Measurements from ENCODE around the gene CYP2W1.

Gene CYP2W1

DNA sequence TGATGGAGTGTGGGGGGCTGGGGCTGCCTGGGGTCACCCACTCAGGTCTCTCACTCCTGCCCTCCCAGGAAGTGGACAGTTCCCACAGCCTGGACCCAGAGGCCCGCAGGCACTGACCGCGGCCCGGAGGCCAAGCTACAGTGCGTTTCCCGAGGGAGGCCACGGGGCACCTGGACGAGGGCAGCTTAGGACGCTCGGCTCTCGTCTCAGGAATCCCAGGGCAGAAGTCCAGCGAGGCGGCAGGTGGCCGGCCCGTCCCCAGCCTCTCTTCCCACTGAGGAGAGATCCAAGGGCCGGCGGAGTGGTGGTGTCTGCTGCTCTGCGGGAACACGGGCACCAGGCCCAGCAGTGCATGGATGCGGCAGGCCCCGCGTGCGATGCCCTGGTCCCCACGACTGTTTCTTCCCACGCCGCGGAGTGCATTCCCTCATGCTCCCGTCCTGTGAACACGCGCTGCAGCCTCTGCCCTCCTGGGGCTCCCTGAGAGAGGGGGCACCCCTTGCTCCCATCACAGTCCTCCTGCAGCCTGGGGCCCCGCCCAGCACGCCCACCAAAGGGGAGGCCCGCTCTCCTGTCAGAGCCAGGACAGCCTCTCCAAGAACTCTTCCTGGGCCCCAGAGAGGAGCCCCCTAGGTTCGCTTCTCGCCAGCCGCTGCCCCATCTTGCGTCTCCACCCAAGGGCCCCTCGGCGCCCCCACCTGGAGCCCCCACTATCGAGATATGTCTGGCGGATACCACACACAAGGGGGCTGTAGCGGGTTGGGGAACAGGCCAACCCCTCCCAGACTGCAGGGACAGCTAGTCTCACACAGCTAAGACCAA is 37.0 kb downstream of the CYP2W1 start:
- no peak for DNase-seq (ENCODE audit: low read depth in 1 of 2, low spot score in 1 of 2)
- Histone ChIP-seq H3K27ac (replicated peaks) (no peak overlapping the region), H3K27me3 (ENCODE audit: insufficient read depth, poor library complexity, severe bottlenecking) (no peaks in the 10 kb centered on the region), H3K4me3 (replicated peaks; ENCODE audit: insufficient read depth, low read length) (no peak overlapping the region)
- TF ChIP-seq POLR2AphosphoS5 (IDR thresholded peaks at IDR 0.05; ENCODE audit: low read depth) = no peak
- no peak for TF ChIP-seq GABPA (IDR thresholded peaks at IDR 0.05; ENCODE audit: low read depth)
- TF ChIP-seq SPI1 (IDR thresholded peaks at IDR 0.05; ENCODE audit: borderline replicate concordance, low read depth) = no peak
- TF ChIP-seq, protein P1, sequence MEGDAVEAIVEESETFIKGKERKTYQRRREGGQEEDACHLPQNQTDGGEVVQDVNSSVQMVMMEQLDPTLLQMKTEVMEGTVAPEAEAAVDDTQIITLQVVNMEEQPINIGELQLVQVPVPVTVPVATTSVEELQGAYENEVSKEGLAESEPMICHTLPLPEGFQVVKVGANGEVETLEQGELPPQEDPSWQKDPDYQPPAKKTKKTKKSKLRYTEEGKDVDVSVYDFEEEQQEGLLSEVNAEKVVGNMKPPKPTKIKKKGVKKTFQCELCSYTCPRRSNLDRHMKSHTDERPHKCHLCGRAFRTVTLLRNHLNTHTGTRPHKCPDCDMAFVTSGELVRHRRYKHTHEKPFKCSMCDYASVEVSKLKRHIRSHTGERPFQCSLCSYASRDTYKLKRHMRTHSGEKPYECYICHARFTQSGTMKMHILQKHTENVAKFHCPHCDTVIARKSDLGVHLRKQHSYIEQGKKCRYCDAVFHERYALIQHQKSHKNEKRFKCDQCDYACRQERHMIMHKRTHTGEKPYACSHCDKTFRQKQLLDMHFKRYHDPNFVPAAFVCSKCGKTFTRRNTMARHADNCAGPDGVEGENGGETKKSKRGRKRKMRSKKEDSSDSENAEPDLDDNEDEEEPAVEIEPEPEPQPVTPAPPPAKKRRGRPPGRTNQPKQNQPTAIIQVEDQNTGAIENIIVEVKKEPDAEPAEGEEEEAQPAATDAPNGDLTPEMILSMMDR (IDR thresholded peaks at IDR 0.05; ENCODE audit: insufficient read depth, low read length) = no peak
- TF ChIP-seq, protein P2, sequence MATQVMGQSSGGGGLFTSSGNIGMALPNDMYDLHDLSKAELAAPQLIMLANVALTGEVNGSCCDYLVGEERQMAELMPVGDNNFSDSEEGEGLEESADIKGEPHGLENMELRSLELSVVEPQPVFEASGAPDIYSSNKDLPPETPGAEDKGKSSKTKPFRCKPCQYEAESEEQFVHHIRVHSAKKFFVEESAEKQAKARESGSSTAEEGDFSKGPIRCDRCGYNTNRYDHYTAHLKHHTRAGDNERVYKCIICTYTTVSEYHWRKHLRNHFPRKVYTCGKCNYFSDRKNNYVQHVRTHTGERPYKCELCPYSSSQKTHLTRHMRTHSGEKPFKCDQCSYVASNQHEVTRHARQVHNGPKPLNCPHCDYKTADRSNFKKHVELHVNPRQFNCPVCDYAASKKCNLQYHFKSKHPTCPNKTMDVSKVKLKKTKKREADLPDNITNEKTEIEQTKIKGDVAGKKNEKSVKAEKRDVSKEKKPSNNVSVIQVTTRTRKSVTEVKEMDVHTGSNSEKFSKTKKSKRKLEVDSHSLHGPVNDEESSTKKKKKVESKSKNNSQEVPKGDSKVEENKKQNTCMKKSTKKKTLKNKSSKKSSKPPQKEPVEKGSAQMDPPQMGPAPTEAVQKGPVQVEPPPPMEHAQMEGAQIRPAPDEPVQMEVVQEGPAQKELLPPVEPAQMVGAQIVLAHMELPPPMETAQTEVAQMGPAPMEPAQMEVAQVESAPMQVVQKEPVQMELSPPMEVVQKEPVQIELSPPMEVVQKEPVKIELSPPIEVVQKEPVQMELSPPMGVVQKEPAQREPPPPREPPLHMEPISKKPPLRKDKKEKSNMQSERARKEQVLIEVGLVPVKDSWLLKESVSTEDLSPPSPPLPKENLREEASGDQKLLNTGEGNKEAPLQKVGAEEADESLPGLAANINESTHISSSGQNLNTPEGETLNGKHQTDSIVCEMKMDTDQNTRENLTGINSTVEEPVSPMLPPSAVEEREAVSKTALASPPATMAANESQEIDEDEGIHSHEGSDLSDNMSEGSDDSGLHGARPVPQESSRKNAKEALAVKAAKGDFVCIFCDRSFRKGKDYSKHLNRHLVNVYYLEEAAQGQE (IDR thresholded peaks at IDR 0.05; ENCODE audit: insufficient replicate concordance, low read depth) = no peak

DNA sequence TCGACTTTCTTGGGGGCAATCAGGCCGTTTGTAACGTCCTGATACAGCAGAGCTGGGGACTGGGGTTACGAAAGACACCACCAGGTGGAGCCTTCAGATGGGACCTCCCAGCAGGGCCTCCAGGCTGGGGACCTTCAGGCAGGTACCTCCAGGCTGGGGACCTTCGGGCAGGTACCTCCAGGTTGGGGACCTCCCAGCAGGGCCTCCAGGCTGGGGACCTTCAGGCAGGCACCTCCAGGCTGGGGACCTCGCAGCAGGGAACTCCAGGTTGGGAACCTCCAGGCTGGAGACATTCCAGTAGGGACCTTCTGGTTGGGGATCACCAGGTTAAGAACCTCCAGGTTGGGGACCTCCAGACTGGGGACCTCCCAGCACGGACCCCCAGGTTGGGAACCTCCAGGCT is 37.9 kb downstream of the CYP2W1 start:
- H3K27me3 ChIP-seq (ENCODE audit: insufficient read depth, poor library complexity, severe bottlenecking) = no peaks in the 10 kb centered on the region
- no peak for DNase-seq (ENCODE audit: low read depth in 1 of 2, low spot score in 1 of 2)
- H3K27ac ChIP-seq (replicated peaks) = no peak overlapping the region
- H3K4me3 ChIP-seq (replicated peaks; ENCODE audit: insufficient read depth, low read length) = no peak overlapping the region
- no peak for TF ChIP-seq POLR2AphosphoS5 (IDR thresholded peaks at IDR 0.05; ENCODE audit: low read depth)
- TF ChIP-seq, protein P2 (IDR thresholded peaks at IDR 0.05; ENCODE audit: insufficient replicate concordance, low read depth) = no peak
- TF ChIP-seq, protein P1 (IDR thresholded peaks at IDR 0.05; ENCODE audit: insufficient read depth, low read length) = no peak
- TF ChIP-seq SPI1 (IDR thresholded peaks at IDR 0.05; ENCODE audit: borderline replicate concordance, low read depth) = no peak
- no peak for TF ChIP-seq GABPA (IDR thresholded peaks at IDR 0.05; ENCODE audit: low read depth)

DNA sequence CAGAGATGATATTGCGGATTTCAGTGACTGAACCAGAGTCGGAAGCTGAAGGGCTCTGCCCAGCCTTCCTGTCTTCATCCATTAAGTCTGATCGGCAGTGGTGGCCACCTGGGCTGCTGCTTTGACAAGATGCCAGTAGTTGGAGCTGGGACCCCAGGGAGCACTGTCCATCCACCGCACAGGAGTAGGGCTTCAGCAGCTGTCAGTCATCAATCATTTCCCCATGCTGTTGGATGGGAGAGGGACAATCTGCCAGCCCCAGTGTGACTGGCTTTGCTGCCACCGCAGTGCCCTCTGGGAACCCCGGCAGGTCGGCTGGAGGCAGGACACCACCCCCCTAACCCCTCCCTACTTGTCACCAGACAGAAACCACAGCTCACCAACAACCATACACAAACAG is 38.4 kb downstream of the CYP2W1 start:
- no peak for DNase-seq (ENCODE audit: low read depth in 1 of 2, low spot score in 1 of 2)
- H3K4me3 ChIP-seq (replicated peaks; ENCODE audit: insufficient read depth, low read length) = no peak overlapping the region
- TF ChIP-seq GABPA (IDR thresholded peaks at IDR 0.05; ENCODE audit: low read depth) (no peak), SPI1 (IDR thresholded peaks at IDR 0.05; ENCODE audit: borderline replicate concordance, low read depth) (no peak), POLR2AphosphoS5 (IDR thresholded peaks at IDR 0.05; ENCODE audit: low read depth) (no peak)
- TF ChIP-seq, protein P1 (IDR thresholded peaks at IDR 0.05; ENCODE audit: insufficient read depth, low read length) = no peak
- TF ChIP-seq, protein P2 (IDR thresholded peaks at IDR 0.05; ENCODE audit: insufficient replicate concordance, low read depth) = no peak
- H3K27ac ChIP-seq (replicated peaks) = no peak overlapping the region
- H3K27me3 ChIP-seq (ENCODE audit: insufficient read depth, poor library complexity, severe bottlenecking) = no peaks in the 10 kb centered on the region
